GM19023 (cell line): ENCODE measurements around the gene ACHE.

ENCODE experiments used
- ATAC-seq: cut with Tn5 transposase; IDR thresholded peaks from one replicate; pipeline ENCODE4 v1.9.1; 2021; ENCODE audit warnings: mild to moderate bottlenecking, moderate library complexity; ENCODE audit not compliant: unreplicated experiment

ACHE gene

GRCh38 chr7:100897772-100898454 lies 2.2 kb upstream of the ACHE start:
- no peak for ATAC-seq

DNA sequence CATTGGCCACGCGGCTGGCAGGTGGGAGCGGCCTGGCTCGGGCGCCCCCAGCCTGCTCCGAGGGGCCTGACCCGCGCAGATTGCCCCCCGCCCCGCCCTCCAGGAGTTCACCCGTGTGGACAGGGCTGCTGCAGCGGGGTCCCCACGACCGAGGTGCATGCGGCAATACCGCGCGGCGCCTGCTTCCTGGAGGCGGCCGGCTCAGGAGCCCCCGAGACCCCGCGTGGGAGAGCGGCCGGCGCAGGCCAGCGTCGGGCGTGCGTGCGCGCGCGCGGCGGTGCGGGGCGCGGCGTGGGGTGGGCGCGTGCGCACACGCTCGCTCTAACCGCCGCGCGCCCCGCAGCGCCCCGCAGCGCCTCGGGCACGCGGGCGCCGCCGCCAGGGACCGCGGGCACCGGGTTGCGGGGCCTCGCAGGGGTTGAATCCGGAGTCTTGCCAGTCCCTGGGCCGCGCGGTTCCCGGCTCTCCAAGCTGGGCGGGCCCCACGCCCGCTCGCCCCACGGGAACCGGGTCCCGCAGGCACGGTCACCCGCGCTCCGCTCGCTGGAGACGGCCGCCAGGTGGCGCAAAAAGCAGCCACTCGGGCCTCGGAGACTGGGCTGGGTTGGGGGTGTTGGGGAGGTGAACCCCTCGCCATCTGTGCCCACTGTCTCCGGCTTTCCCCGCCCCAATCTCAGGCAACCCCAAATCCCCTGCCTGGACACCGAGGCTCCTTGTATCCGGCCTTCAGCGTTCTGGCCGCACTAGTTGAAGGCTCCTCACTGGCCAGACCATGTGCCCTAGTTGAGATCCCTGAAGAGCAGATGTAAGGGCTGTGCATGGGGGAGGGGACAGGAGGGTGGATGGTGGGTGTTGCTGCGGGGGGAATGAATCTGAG lies 1.3 kb upstream of the ACHE start:
- ATAC-seq: no peak

- ATAC-seq: no peak
Observed at GRCh38 chr7:100895956-100896731, 456 bp upstream of the ACHE start.

DNA sequence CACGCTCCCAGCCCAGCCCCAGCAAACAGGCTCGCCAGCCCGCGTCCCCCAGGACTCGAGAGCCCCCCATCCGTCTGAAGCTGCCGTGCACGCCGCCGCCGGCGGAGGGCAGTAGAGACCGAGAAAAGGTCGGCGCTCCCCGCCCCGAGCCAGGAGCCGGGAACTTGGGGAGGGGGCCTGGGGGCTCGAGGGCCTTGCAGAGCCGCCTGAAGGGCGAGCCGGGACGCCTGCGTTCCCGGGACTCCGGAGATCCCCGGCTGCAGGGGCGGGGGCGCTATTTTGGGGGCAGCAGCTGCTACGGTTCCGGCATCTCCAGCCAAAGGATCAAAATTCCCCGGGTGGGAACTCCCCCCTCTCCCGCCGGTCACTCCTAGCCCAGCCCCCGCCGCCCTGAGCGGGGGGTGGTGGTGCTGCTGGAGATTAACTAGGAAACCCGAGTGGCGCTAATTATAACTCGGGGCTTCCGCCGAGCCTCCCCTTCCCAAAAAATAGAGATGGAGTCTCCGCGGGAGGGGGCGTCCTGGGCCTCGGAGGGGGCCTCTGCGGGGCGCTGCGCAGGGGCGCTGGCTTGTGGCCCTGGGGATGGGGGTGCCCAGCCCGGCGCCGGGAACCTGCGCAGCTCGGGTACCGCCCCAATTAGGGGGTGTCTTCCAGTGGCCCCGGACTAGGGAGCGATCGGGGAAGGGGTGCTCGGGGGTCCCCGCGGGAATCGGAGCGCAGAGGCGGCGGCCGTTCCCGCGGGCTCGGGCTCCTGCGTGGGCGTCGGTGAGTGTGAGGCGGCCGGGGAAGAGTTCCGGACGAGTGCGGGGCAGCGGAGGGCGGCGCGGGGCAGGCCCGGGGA lies 608 bp downstream of the ACHE start:
- ATAC-seq: no peak

- no peak for ATAC-seq
Observed at GRCh38 chr7:100893910-100894721, 1.6 kb downstream of the ACHE start.

DNA sequence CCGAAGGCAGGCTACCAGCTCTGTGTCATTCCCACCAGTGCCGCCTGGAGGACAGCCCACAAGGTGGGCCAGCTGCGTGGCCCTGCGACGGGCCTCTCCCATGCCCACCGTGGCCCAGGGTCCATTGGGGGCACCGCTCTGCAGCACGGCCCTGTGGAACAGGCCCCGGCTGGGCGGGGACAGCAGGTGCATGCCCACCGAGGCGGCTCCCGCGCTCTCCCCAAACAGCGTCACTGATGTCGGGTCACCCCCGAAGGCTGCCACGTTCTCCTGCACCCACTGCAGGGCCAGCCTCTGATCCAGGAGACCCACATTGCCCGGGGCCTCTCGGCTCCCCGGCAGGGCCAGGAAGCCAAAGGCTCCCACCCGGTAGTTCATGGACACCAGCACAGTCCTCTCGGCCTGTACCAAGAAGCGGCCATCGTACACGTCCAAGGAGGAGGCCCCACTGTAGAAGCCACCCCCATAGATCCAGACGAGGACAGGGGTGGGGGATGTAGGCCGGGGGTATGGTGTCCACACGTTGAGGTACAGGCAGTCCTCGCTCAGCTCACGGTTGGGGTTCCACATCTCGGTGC lies 2.3 kb downstream of the ACHE start:
- no peak for ATAC-seq

DNA sequence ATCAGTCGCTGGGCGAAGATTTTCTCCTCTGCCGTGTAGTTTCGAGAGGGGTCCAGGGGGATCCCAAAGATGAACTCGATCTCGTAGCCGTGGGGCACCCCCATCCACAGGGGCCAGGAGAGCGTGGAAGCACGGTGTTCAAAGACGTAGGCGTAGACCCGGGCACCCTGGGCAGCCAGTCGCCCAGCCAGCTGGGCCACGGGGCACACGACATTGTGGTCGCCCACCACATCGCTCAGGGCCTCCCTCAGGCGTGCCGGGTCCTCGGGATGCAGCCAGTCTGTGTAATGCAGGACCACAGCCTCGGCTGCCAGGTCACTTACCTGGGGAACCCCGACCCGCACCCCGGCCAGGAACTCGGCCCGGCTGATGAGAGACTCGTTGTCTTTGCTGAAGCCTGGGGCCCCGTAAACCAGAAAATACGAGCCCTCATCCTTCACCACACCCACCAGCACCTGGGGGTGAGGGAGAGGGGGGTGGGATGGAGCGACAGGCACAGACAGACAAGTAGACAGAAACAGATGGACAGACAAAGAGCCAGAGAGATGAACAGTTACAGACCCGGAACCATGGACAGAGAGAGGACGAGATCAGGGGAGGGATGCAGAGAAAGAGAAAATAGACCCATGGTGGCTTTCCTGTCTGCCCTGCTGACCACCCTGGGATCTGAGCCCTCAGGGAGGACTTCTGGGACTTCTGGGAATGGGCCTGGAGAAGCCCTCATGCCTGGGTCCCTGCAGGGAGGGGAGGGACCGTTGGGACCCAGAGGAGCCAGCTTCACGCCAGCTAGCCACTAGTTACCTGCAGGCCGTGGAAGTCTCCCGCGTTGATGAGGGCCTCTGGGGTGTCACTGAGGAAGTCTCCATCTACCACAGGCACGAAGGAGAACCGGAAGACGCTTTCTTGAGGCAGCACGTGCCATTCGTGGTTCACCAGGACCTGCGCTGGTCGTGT lies 3.0 kb downstream of the ACHE start:
- ATAC-seq: no peak

- no peak for ATAC-seq
Observed at GRCh38 chr7:100891568-100892247, 4.0 kb downstream of the ACHE start.

GRCh38 chr7:100890653-100891567 lies 4.8 kb downstream of the ACHE start:
- ATAC-seq: no peak

- ATAC-seq: peak; percentile 39
Observed at GRCh38 chr7:100888988-100889750, 6.5 kb downstream of the ACHE start, which contains the start of gene UFSP1. Gene UFSP1, minus strand, starts transcription at chr7:100889715. Its CDS starts 444 bp downstream, at chr7:100889271.

GRCh38 chr7:100888291-100888987 lies 7.2 kb downstream of the ACHE start:
- no peak for ATAC-seq

DNA sequence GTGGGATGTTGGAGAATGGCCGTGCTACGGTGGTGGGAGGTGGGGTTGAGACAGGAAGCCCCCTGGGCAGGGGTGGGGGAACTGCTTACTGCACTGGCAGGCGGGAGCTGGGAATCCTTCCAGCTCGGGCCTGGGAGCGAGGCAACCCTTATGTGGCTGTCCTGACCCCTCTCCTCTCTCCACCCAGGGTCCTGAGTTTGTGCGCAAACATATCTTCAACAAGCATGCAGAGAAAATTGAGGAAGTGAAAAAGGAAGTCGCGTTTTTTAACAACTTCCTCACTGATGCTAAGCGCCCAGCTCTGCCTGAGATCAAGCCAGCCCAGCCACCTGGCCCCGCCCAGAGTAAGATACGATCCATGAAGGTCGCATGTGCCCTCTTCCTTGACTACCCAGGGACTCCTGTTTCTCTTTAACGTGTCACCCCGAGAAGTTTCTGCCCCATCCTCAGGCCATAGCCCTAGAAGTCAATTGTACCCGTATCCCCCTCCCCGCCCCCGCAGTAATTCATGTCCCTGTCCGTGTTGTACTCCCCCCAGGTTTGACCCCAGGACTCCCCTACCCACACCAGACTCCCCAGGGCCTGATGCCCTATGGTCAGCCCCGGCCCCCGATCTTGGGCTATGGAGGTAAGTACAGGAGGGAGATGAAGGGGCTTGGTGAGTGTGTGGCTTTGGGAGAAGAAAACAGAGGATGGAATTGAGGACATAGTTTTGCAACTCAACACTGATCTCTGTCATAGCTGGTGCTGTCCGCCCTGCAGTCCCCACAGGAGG lies 8.0 kb downstream of the ACHE start:
- no peak for ATAC-seq

- ATAC-seq: no peak
Observed at GRCh38 chr7:100886936-100887515, 8.7 kb downstream of the ACHE start.
